C4-2B (cell line): ENCODE data around the gene CCDC17.

Experiments
- H3K27ac ChIP-seq: fragments of 450-650 bp; 2 replicates; pipeline ENCODE4 v1.5.1; 2017
- CTCF ChIP-seq: fragments of 450-650 bp; conservative IDR thresholded peaks from 2 replicates; pipeline ENCODE4 v1.5.1; 2017; ENCODE audit warnings: mild to moderate bottlenecking
- ZFX ChIP-seq: fragments of 450-650 bp; IDR thresholded peaks from 2 replicates; pipeline ENCODE4 v1.6.1; 2017

The CCDC17 gene

GRCh38 chr1:45623972-45624371, at the start of gene CCDC17:
TSS of gene CCDC17 (minus strand) at chr1:45624054. CDS start at chr1:45623909, 145 bp downstream.
- no peak within 1 kb of the TSS; the same call in 1 of the 2 replicates for H3K27ac ChIP-seq
- TF ChIP-seq CTCF: no peak
- TF ChIP-seq ZFX: no peak

GRCh38 chr1:45669859-45670655, 46.2 kb upstream of the CCDC17 start:
- TF ChIP-seq CTCF (no peak), ZFX (no peak)
- H3K27ac ChIP-seq: no peak overlapping the region

GRCh38 chr1:45669379-45669778, 45.5 kb upstream of the CCDC17 start:
- H3K27ac ChIP-seq: no peak overlapping the region
- TF ChIP-seq ZFX (no peak), CTCF (no peak)

GRCh38 chr1:45668526-45668925, 44.7 kb upstream of the CCDC17 start:
- TF ChIP-seq CTCF (no peak), ZFX (no peak)
- H3K27ac ChIP-seq: no peak overlapping the region

GRCh38 chr1:45667321-45668111, 43.7 kb upstream of the CCDC17 start:
- H3K27ac ChIP-seq: no peak overlapping the region
- TF ChIP-seq CTCF: no peak
- TF ChIP-seq ZFX: no peak

GRCh38 chr1:45666836-45667235, 43.0 kb upstream of the CCDC17 start:
- no peak overlapping the region for H3K27ac ChIP-seq
- TF ChIP-seq CTCF (no peak), ZFX (no peak)

GRCh38 chr1:45660336-45660735, 36.5 kb upstream of the CCDC17 start:
- no peak overlapping the region for H3K27ac ChIP-seq
- TF ChIP-seq CTCF (no peak), ZFX (no peak)
